GM18499 (cell line): ENCODE data around the gene CCDC57.
"Not testable (repeated sequence)": the region's sequence is repeated elsewhere in the genome, so short reads cannot be mapped to it uniquely, and the experiment has no call there.

Experiments used
- ATAC-seq: cut with Tn5 transposase; IDR thresholded peaks from one replicate; pipeline ENCODE4 v1.9.1; 2021; ENCODE audit warnings: moderate number of reproducible peaks; ENCODE audit not compliant: insufficient read depth, unreplicated experiment

CCDC57 gene

DNA sequence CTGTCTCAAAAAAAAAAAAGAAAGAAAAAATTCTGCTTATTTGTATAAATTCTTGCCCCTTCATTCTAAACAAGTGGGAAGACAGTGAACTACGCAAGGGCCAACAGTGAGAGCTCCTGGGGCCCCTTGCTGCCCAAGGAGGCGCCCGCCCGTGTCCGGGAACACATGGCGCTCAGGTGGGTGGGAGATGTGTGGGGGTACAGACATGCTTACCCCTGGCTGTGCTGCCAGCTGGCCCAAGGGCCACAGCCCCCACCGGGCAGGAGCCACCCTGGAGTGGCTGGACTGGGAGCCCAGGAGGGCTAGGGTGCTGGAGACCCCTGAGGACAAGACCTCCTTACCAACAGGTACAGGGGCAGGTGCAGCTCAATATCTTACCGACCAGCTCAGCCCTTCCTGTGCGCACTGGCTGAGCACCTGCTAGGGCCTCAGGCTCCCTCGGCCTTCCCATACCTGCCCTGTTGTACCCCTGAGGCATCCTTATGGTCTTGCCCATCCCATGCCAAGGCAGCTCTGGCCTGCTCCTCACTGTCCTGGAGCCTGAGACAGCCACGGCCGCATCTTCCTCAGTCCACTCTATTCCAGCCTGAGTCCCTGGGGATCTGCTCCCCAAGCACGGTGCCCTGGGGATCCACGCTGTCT is 56.2 kb downstream of the CCDC57 start:
- no peak for ATAC-seq

- no peak for ATAC-seq
Observed at GRCh38 chr17:82155606-82156005, 57.0 kb downstream of the CCDC57 start.

- no peak for ATAC-seq
Observed at GRCh38 chr17:82154881-82155331, 57.7 kb downstream of the CCDC57 start.

DNA sequence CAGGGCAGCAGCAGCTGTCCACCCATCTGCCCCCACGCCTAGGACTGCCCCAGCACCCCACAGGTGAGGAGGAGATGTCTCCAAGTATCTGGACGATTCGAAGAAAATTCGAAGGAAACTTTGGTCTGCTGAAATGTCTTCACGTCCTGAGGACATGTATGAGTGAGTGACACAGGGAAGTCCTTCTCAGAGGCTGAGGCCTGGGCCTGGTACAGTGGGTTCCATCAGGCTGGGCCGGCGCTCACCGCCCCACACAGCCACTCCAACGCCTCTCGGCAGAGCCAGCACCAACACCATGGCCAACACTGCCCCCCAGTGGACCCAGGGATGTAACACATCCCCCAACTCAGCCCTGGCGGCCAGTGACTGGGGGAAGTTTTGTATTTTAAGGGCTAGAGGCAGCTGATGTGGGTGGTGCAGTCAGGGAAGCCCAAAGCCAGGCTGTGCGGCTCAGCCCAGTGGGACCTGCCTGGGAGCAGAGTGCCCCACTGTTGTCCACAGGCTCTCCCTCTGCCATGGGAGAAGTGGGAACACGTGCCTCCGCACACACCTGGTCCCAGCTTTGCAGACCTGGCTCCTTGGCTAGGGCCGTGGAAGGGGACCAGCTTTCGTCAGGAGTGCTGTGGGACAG is 58.8 kb downstream of the CCDC57 start:
- no peak for ATAC-seq

- ATAC-seq = no peak
Observed at GRCh38 chr17:82153295-82153691, 59.3 kb downstream of the CCDC57 start.

DNA sequence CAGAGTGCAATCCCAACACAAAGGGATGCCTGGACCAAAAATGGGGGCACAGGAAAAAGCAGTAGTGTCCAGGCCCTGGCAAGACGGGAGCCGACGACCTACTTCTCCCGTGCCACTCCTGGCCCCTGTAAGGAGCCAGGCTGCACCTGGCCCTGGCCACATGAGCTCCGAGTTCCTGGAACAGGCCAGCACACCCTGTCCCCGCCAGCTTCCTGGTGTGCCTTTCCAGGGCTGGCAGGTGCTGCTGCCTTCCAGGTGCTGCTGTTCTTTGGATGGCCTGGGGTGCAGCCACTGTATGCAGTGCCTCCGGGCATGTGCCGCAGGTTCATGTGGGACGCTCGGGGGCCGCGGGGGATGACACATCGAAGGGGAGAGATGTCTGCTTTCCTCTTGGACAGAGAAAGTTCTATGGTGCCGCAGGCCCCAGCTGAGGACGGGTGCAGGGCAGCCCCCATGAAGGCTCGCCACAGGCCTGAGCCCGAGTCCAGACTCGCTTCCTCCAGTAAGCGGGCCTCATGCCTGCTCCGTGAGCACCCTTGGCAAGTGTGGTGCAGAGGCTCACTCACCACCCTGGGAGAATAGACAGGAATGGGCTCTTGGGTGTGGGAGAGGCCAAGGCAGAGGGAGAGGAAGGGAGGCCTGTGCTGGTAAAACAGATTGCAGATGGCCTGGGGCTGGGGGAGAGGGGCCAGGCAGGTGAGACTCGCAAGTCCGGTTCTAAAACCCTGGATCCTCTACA is 59.9 kb downstream of the CCDC57 start:
- ATAC-seq = no peak

GRCh38 chr17:82152114-82152513 is 60.5 kb downstream of the CCDC57 start:
- ATAC-seq = no peak

- ATAC-seq = no peak
Observed at GRCh38 chr17:82151106-82151957, 61.3 kb downstream of the CCDC57 start.

DNA sequence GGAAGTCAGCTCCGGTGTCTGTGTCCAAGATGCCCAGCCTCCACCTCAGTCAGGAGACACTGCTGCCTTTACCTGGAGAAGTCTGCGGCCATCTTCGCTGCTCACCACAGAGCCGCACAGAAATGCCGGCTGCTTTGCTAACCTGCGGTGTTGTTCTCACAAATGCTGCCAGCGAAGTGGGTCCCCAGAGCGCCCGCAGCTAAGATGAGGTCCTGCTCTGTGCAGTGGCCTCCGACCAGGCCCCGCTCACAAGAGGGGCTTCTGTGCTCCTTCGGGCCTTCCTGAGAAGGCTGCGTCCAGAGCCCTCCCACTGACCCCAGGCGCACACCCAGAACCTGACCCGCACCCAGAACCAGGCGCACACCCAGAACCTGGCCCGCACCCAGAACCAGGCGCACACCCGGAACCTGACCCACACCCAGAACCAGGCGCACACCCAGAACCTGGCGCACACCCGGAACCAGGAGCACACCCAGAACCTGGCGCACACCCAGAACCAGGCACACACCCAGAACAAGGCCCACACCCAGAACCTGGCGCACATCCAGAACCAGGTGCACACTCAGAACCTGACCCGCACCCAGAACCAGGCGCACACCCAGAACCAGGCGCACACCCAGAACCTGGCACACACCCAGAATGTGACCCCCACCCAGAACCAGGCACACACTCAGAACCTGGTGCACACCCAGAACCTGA is 63.1 kb downstream of the CCDC57 start:
- no peak for ATAC-seq

DNA sequence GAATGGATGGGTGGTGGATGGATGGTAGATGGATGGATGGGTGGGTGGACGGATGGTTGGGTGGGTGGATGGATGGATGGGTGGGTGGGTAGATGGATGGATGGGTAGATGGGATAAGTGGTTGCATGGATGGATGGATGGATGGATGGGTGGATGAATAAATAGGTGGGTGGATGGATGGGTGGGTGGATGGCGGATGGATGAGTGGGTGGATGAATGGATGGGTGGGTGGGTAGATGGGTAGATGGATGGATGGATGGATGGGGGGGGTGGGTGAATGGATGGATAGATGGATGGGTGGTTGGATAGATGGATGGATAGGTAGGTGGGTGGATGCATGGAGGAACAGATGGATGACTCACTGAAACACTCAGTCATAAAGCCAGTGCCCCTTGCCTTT is 63.6 kb downstream of the CCDC57 start:
- ATAC-seq = no peak

DNA sequence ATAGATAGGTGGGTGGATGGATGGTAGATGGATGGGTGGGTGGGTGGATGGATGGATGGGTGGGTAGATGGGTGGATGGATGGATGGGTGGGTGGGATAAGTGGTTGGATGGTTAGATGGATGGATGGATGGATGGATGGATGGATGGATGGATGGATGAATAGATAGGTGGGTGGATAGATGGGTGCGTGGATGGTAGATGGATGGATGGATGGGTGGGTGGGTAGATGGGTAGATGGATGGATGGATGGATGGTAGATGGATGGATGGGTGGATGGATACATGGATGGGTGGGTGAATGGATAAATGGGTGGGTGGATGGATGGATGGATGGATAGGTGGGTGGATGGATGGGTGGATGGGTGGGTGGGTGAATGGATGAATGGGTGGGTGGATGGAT is 64.6 kb downstream of the CCDC57 start:
- ATAC-seq = no peak

DNA sequence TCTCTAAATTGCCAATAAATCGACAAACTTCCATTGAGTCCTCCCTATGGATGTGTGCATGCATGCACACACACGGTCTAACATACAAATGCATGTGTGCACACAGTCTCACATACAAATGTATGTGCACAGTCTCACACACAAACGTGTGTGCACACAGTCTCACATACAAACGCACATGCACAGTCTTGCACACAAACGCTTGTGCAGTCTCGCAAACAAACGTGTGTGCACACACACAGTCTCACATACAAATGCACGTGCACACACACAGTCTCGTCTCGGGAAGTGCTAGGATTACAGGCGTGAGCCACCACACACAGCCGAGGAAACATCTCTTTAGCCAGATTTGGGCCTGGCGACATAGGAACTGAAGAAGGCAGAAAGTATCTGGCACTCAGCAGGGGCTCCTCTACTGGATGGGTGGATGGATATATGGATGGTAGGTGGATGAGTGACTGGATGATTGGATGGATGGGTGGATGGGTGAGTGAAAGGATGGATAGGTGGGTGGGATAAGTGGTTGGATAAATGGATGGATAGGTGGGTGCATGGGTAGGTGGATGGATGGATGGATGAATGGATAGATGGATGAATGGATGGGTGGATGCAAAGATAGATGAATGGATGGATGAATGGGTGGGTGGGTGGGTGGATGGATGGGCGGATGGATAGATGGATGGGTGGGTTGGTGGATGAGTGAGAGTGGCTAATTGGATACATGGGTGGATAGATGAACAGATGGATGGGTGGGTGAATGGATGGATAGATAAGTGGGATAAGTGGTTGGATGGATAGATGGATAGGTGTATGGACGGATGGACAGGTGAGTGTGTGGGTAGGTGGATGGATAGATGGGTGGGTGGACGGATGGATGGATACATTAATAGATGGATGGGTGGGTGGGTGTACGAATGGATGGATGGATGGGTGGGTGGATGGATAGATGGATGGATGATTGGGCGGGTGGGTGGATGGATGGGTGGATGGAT is 65.7 kb downstream of the CCDC57 start:
- no peak for ATAC-seq

- no peak for ATAC-seq
Observed at GRCh38 chr17:82145550-82146155, 67.0 kb downstream of the CCDC57 start.

DNA sequence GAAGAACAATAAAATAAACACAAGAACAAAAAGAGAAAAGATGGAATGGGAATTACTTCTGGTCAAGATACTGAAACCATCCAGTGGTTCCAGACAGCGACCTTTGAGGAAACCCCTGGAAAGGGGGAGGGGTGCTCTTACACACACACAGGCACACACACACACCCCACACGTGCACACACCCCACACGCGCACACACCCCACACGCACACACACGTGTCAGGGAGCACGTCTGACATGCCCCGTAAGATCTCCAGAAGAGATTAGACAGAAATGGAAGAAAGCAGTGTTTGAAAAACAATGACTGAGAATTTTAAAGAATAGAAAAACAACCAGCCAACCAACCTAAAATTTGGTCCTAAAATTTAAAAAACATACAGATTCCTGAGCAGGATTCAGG is 69.3 kb downstream of the CCDC57 start:
- no peak for ATAC-seq

DNA sequence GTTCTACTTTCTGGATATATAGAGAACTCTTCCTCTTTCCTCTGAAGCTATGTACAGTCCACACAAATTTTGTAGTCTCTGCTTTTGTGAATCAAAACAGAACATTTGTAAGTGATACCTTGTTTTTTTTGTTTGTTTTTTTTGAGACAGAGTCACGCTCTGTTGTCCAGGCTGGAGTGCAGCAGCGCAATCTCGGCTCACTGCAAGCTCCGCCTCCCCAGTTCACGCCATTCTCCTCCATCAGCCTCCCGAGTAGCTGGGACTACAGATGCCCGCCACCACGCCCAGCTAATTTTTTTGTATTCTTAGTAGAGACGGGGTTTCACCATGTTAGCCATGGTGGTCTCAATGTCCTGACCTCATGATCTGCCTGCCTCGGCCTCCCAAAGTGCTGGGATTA is 72.7 kb downstream of the CCDC57 start:
- not testable (repeated sequence) for ATAC-seq

GRCh38 chr17:82138511-82138992 is 74.1 kb downstream of the CCDC57 start:
- no peak for ATAC-seq

- ATAC-seq = no peak
Observed at GRCh38 chr17:82134101-82134500, 78.5 kb downstream of the CCDC57 start.
